SU-DHL-6 (cell line): Measurements from ENCODE around the gene PIK3R1.

ENCODE experiments used
- H2AFZ ChIP-seq: fragments of 200-600 bp; sonication (generic); 2 replicates; pipeline ENCODE4 v1.6.1; 2014; ENCODE audit warnings: low read depth, mild to moderate bottlenecking, moderate library complexity, mixed read lengths, antibody characterized with exemption, low read length; ENCODE audit not compliant: severe bottlenecking
- H3F3A ChIP-seq: fragments of 200-600 bp; shearing (Covaris generic); 2 replicates; pipeline ENCODE4 v1.6.0; 2016; ENCODE audit warnings: antibody characterized with exemption, mild to moderate bottlenecking; ENCODE audit not compliant: insufficient read depth
- H3K27ac ChIP-seq: fragments of 200-600 bp; sonication (generic); 2 replicates; pipeline ENCODE4 v1.5.1; 2016; ENCODE audit warnings: low read depth, mild to moderate bottlenecking, low read length, moderate library complexity, mixed read lengths
- H3K27me3 ChIP-seq: fragments of 200-600 bp; sonication (generic), shearing (Covaris generic); 2 replicates; pipeline ENCODE4 v1.6.0; 2014; ENCODE audit warnings: mild to moderate bottlenecking, low read length
- H3K36me3 ChIP-seq: fragments of 200-600 bp; sonication (generic); 2 replicates; pipeline ENCODE4 v1.6.1; 2014; ENCODE audit warnings: mild to moderate bottlenecking, low read length, mixed read lengths
- H3K4me2 ChIP-seq: fragments of 300-600, 200-600 bp; shearing (Covaris generic), sonication (generic); 2 replicates; pipeline ENCODE4 v1.6.0; 2014; ENCODE audit warnings: low read length, low read depth, mild to moderate bottlenecking; ENCODE audit not compliant: poor library complexity, severe bottlenecking
- H3K4me3 ChIP-seq: fragments of 200-600 bp; sonication (generic); 2 replicates; pipeline ENCODE4 v1.5.1; 2014; ENCODE audit warnings: antibody characterized with exemption, low read length, mild to moderate bottlenecking, mixed read lengths; ENCODE audit not compliant: insufficient read depth, poor library complexity, severe bottlenecking
- H3K79me2 ChIP-seq: fragments of 200-600 bp; sonication (generic); 2 replicates; pipeline ENCODE4 v1.6.1; 2014; ENCODE audit warnings: mild to moderate bottlenecking, low read length, moderate library complexity; ENCODE audit not compliant: insufficient read depth
- H3K9ac ChIP-seq: fragments of 200-600 bp; sonication (generic); 2 replicates; pipeline ENCODE4 v1.7.0; 2014; ENCODE audit warnings: mild to moderate bottlenecking, low read length
- H3K9me2 ChIP-seq: fragments of 200-600 bp; sonication (generic); replicated peaks from 2 replicates; pipeline ENCODE4 v1.6.1; 2014; ENCODE audit warnings: low read length; ENCODE audit not compliant: insufficient read depth
- H3K9me3 ChIP-seq: fragments of 200-600 bp; sonication (generic); 2 replicates; pipeline ENCODE4 v1.6.1; 2014; ENCODE audit warnings: low read length, mixed read lengths; ENCODE audit not compliant: insufficient read depth
- H4K20me1 ChIP-seq: fragments of 200-600 bp; sonication (generic); 2 replicates; pipeline ENCODE4 v1.6.1; 2014; ENCODE audit warnings: low read depth, mild to moderate bottlenecking, antibody characterized with exemption, low read length, moderate library complexity, mixed read lengths
- CTCF ChIP-seq: fragments of 200-600 bp; sonication (generic); IDR thresholded peaks from one replicate; pipeline ENCODE4 v1.5.1; 2017; ENCODE audit warnings: antibody characterized with exemption, mild to moderate bottlenecking, low read length, moderate library complexity; ENCODE audit not compliant: insufficient read depth, poor library complexity, severe bottlenecking
- EZH2phosphoT487 ChIP-seq: fragments of 200-600 bp; sonication (generic), shearing (Covaris generic); conservative IDR thresholded peaks from 2 replicates; pipeline ENCODE4 v1.6.1; 2018; ENCODE audit warnings: mild to moderate bottlenecking, antibody characterized with exemption, low read length, moderate library complexity, mixed read lengths

The PIK3R1 gene

GRCh38 chr5:68350176-68350575, 134.6 kb downstream of the PIK3R1 start:
- no peaks in the 10 kb centered on the region for H3F3A ChIP-seq
- no peak overlapping the region for H3K27ac ChIP-seq
- H3K9me3 ChIP-seq, result no peaks in the 10 kb centered on the region
- no peaks in the 10 kb centered on the region for H3K36me3 ChIP-seq
- no peak for TF ChIP-seq EZH2phosphoT487
- TF ChIP-seq CTCF, result no peak
- no peaks in the 10 kb centered on the region for H3K9me2 ChIP-seq
- no peak overlapping the region for H3K4me2 ChIP-seq
- no peaks in the 10 kb centered on the region for H3K79me2 ChIP-seq
- no peaks in the 10 kb centered on the region for H3K27me3 ChIP-seq
- H3K9ac ChIP-seq, result no peak overlapping the region
- no peak overlapping the region for H3K4me3 ChIP-seq
- H2AFZ ChIP-seq, result no peak overlapping the region
- no peaks in the 10 kb centered on the region for H4K20me1 ChIP-seq
